NCI-H2171 treated with DMSO at 0.1 percent for 48 hours (cell line): Measurements from ENCODE around the gene ATP2B2.

Source experiments
- DNase-seq: peaks from one replicate; lab custom pipeline; 2025; lab: John Stamatoyannopoulos, UW

The ATP2B2 gene

DNA sequence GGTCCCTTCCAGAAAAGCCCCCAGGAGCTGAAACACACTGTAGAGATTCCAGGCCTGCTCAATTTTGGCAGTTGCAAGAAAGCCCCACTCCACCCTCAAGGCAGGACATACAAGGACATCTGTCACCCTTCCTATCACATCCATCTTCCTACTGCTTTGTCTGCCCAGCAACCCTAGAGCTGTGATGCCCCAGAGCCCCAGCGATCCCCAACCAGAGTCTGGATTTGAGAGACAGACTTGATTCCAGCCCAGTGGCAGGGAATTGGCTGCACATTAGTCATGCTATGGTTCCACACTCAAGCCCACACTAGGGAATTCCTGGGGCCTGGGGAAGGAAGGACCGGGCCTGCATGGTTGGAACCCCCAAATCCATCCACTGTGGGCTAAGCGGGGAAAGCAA, 56.8 kb downstream of the ATP2B2 start:
- no peak for DNase-seq

DNA sequence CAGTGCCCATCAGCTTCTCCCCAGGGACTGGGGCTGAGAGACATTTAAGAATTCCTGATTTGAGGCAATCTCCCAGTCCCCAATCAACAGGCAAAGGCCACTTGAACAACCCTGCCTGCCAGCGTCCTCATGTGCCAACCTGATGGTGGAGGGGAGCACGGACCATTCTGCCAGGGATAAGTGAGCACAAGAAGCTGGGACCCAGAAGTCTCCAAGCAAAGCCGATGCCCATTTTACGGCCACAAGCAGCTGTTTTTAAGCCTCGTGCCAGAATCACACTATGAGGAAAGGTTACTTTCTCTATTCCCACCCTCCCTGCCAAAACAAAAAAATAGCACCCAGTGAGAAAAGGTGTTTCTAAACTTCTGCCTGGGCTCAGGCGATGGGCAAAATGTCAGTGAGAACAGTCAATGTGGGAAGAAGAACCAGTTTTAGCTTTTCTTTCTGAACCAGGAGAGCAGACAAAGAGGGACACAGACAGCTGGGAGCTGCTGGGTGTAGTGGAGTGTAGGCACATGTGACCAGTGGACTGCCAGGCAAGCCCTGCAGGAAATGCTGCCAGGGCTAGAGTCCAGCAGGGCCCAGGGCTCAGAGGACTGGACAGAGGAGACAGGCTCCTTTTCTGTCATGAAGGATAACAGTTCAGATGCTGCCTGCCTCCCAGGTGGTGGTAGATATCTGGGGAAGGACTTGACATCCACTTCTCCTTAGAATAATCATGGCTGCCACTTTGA, 57.7 kb downstream of the ATP2B2 start:
- no peak for DNase-seq

DNA sequence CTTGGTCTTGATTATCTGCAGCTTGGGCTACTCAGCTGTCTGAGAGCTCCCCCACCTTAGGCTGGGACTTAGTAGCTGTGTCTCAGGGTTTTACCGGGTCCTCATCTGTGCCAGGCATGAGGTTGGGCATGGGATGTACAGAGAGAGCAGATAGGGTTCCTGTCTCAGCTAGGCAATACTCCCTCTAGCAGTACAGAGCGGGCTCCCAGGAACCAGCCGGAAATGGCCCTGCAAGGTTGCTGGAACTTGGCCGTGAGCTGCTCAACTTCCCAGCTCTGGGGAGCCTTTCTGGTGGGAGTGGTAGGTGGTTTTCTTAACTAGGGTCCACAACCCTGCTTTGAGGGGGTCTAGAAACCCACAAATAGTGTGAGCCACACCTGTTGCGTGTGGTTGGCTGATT, 58.3 kb downstream of the ATP2B2 start:
- DNase-seq, result no peak

DNA sequence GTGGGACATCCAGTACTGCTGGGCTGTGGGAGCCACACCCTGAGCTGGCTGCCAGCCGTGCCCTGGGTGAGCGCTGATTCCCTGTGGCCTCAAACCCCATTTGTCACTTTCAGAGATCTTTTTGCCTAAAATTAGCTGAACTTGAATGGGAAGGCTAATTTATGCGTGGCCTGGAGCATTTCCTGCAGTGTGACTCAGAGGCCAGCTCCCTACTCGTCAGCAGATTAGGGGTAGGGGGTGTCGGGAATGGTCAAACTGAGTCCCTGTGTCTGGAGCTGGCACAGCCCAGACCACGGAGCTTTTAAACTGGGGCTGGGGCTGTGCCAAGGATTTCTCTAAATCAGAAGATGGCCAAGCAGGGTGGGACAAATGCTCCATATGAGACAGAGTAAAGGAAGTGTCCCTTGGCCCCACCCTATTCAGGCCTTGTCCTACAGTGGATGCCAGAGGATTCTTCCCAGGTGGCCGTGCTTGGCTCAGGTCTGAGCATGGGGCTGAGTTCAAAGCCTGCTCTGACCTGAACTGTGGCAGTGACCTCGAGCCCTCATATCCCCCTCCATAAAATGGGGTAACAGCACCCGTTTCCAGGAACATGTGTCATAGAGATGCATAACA, 59.7 kb downstream of the ATP2B2 start:
- DNase-seq, result no peak

DNA sequence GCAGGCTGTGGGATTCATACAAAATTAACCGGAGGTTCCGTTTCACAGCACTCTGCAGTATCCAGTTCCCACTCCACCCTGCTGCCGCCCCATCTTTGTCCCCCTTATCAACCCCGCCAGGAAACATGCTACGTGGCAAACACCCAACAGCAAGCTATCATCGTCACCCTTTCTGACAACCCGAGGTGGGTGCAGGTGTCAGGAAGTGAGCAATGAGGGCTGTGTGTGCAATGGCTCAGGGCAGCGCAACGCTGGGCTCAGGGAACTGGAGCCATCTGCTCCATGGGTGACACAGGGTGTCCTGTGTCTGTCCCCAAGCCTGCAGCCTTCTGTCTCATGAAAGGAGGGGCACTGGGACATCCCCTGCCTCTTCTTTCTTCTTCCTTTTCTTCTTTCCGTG, 60.9 kb downstream of the ATP2B2 start:
- no peak for DNase-seq

DNA sequence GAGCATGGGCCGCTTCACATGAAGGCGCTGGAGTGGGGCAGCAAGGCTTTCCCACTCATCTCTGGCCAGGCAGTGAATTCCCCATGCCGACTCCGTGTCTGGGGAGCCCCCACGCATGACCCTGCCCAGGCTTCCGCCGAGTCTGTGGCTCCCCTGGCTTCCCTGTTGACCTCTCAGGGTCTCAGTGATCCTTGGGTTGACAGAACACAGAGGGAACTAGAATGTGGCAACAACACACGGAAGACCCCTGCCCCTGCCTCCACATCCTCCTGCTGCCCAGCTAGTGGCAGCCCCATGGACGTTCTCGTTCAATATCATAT, 61.3 kb downstream of the ATP2B2 start:
- DNase-seq, result no peak

DNA sequence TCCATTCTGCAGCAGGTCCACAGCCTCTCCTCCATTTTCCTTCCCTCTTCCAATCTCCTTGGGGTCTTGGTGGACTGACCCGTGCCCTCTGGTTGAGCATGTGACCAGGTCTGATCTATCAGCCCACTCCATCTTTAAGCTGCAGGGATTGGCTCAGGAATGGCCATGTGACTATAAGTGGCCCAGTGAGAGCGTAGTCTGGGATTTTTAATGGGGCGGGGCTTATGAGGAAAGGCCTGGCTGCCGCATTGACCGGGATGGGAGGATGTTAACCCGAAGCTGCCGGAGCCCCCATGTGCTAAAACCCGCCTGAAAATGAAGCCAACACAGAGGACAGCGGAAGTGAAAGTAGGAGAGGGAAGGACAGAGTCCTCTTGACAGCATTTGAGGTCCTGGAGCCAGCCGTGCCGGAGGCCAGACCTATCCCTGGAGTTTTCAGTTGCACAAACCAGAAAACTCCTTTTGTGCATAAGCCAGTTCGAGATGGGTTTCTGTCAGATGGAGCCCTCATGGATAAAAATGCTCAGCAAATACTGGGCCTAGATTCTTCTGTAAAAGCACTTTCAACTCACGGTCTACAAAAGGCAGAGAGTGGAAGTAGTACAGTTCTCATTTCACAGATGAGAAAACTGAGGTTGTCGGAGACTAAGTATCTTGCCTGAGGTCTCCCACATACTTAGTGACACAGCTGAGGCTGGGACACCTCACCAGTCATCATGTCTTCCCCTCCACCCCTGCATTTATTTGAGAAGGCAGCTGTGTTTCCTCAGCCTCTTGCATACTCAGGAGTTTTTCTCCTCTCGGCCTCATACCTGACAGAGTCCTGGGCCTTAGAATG, 61.9 kb downstream of the ATP2B2 start:
- DNase-seq, result no peak

DNA sequence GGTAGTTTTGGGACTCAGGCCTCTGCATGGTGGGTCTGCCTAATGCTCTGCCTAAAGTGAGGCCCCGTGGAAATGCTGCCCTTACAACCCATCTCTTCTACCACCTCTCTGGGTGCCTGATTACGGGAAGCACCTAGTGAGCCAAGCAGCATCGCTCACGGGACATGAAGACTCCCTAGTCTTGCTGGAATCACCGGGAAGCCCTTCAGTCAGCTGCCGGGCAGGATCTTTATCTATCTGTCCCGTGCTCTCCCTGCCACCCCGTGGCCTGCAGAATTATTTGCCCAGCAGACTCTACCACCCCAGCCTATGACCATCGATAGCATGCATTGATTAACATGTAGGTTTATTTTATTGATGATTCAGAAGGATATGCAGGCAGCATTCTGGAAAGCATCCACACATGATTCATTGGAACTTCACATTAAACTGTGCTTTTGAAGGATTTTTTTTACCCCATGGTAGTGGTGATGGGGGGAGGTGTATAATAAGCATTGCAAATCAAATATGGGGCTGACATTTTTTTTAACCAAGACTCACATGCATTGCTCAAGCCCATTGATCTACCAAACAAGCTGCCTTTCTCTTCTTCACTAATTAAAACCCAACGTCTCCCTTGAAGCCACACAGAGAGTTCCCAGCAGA, 63.1 kb downstream of the ATP2B2 start:
- DNase-seq, result no peak

DNA sequence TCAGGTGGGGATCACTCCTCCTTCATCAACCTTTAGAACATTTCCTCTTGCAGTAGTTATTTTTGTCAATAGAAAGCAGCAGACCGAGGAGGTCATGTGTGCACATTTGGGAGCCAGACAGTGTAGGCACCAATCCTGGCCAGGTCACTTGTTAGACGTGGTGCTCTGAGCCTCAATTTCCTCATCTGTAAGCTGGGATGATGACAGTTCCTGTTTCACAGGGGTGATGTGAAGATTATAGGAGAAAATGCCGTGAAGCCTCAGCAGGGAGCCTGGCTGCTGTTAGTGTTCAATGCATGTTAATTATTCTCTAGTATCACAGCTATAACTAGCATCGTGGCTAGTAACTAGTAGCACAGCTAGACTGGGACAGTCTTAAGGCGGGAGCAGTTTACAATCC, 64.7 kb downstream of the ATP2B2 start:
- DNase-seq, result no peak

DNA sequence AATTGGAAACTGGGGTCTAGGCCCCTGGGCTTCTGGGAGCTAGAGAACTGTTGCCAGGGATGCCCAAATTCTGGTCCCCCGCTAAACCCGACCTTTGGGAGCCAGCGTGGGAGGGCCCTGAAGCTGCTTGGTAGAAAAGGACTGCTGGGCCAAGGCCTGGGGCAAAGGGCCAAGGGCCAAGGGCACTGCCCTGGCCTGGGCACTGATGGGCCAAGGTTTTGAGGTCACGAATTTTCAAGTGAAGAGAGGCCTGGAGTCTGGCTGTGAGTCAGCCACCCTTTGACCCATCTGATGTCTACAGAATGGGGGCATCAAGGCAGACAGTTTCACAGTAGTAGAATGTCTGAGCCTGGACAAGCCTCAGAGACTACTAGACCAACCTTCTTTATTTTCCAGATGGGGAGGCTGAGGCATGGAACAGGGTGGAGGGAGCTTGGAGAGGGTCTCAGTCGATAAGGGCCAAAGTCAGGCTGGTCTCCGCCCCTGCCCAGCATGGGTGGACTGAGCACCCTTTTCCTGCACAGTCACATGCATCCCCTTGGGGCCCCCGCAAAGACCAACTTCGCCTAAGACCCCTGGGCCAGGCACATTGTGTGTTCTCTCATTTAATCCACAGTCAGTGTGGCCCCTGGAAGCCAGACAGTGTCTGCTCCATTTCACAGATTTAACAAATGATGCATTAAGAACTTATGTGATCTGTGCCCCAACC, 66.3 kb downstream of the ATP2B2 start:
- DNase-seq, result no peak

DNA sequence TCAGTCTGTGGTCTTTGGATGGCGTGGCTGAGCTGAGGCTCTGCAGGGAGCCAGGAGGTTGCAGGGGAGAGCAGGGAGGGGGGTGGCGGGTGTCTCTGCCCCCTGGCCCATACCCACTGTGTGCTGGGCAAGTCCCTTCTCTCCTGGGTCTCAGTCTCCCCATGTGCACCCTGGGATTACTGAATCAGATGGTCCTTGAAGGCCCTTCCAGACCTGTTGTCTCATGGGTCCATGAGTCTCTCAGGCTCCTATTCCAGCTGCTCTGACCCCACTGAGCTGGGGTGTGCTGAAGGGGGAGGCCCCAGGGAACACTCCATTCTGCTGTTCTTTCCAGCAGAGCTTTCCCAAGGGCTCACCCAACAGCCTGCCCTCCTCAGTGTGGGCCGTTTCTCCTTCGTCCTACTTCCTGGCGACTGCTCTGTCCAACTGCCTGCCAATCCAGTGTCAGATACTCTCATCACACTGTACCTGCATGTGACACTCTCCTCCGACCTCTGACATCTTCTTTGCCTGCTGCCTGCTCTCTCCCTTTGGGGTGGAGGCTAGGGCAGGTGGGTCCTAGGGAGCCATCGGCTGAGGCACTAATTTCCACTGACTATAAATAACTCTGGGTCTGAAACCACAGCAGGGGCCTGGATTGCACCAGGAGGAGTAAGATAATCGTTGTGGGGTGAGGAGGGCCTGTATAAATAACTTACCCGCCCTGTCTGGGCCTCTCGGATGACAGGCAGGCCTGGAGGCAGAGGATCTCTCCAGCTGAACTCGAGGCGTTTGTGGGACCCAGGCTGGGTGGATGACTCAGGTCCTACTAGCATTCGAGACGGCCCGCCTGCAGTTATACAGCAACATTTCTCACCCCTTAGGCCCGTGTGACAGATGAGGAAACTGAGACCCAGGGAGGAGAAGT, 67.1 kb downstream of the ATP2B2 start:
- peak; percentile 46 for DNase-seq

DNA sequence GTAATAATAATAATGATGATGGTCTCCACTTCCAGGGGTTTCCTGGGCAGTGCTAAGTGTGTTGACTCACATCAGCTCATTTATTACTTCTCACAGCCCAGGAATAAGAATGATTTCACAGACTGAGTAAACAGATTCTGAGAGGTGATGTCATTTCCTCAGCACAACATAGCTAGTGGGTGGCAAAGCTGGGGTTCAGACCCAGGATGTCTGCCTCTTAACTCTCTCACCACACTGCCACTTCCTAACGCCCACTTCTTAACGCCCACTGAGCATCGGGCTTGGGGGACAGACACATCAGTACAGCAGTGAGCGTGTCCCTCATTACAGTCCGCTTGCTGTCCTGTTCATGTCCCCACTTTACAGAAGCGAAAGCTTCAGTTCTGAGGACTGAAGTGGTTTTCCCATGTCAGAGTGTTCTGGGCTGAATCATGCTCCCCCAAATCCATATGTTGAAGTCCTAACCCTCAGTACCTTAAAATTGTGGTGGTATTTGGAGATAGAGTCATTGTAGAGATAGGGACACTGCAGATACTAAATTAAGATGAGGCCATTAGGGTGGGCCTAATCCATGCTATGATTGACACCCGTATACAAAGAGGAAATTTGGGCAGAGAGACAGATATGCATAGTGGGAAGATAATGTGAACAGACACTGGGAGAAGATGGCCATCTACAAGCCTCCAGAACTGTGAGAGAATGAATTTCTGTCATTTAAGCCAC, 68.0 kb downstream of the ATP2B2 start:
- DNase-seq, result no peak

DNA sequence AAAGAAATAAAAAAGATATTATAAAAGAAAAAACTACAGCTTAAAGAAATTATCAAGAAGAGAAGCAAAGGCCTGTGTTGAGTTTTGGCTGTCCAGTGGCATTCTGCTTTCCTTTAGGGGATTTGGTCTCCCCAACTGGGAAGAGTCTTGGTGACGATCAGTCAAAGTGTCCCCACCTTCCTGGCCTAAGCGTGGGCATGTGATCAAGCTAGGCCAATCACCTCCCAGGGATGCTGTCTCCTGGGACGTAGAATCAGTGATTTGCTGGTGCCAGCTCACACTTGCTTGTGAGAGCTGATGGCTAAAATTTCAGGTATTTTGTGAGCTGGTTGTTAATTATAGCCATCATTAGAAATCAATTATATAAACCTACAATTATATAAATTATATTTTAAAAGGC, 69.5 kb downstream of the ATP2B2 start:
- no peak for DNase-seq

DNA sequence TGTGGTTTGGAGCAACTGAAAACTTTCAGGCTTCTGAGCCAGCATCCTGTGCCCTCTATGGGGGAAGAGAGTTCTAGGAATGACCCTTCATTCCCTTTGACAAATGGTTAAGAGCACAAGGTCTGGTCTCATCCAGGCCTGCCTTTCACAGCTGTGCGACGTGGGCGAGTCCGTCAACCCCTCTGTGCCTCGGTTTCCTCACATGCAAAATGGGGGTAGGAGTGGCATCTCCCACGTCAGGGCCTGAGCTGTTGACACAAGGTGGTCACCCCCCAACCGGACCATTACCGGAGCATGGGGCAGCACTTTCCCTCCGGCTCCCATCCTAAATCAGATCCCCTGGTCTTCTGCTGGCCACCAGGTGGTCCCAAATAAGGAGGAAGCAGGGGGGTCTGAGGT, 70.4 kb downstream of the ATP2B2 start:
- no peak for DNase-seq

DNA sequence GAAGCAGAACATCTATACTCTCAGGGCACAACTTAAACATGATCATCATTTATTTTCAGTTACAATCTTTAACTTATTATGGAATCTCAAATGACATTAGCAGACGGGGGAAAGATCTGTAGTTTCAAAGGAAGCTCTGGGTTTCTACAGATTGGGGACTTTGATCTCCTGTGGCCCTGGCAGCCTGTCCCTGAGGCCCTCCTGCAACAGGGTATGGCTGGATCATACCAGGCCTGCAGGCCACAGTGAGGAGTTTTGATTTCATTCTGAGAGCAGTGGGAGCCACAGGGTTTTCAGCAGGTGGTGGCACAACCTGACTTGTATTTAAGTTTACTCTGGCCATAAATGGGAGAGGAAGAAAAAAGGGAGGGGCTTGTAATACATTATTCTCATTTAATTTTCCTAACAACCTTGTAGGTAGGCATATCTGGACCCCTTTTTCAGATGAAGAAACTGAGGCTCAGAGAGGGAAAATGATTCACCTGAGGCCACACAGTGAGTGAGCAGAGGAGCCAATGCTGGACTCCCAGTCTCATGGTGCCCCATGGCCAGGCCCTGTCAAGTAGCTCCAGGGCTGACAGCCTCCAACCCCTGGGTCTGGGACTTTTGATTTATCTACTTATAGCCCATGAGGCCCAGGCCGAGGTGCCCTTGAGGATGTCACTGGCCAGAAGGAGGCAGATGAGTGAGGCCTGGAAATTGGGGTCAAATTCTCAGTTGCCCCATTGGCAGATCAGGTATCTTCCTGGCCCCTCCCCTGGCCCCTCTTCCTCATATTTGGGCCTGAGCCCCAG, 71.0 kb downstream of the ATP2B2 start:
- DNase-seq, result no peak

DNA sequence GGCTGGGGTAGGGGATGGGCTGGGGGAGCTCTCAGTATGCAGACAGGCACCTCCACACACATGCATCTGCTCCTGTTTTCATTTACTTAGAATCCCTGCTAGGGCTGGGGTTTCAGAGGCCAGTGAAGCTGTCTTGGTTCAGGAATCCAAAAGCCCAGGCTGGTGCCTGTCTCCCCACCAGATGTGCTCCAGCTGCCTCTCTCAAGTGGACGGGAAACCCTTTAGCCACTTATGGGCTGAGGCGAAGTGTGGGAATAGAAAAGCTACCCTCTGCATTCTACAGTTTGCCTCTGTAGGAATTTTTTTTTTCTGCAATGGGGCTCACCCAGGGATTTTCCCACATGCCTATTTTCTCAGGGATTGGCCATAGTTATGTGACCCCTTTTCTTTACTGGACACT, 72.5 kb downstream of the ATP2B2 start:
- DNase-seq, result peak; percentile 47

DNA sequence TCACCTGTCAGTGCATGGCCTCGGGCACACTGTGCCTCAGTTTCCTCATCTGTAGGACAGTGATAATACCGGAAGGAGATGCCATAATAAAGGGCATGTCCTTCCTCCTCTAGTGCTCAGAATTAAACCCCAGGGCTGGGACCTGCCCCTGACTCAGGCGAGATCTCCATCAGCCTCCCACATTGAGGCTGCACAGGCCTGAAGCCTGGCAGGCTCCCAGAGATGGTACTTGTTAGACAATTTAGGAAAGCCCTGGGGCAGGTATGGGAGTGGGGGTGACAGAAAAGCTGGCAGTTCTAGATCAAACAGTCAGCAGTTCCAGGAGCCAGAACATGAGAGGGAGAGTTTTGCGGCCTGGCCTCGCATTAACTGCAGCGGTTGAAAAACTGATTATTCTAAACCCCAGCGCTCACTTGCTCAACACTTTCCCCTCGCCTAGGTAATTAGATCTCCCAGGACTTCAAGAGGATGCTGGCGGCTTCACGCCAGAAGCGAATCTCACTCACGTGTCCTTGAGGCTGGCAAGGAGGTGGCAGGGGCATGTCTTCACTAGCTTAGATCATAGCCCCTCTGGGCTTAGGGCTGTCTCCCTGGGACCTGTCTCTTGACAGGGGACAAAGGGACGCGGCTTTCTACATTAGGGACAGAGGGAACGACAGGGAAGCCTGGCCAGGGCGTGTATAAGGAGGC, 73.1 kb downstream of the ATP2B2 start:
- peak; percentile 80 for DNase-seq

DNA sequence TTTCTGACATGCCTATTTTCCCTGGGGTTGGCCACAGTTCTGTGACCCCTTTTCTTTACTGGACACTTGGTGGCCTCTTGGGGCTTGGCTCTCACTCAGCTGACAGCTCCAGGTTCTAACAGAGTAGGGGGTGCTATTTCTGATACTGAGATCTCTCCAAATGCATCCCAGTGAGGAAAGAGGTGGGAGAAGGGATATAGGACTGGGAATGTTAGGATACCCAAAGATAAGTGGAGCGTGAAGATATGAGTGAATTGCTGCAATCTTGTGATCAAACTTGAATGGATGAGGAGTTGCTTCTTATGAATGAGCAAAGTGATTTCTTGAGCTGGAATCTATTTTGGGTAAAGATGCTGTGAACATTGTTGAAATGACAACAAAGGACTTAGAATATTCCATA, 74.6 kb downstream of the ATP2B2 start:
- no peak for DNase-seq
